Common myeloid progenitor, CD34-positive (primary cell): Measurements from ENCODE around the gene FAM200A.
"Not testable (repeated sequence)": the region's sequence is repeated elsewhere in the genome, so short reads cannot be mapped to it uniquely, and the experiment has no call there.

Experiments used
- CTCF ChIA-PET: fragments of 350-600 bp; sonication (Branson Sonifier 250); formaldehyde crosslinking; loops from one replicate; lab custom pipeline; 2021; ENCODE audit warnings: antibody characterized with exemption; lab: Charles Lee
- POLR2A ChIA-PET: fragments of 350-600 bp; sonication (Branson Sonifier 250); formaldehyde crosslinking; loops from one replicate; lab custom pipeline; 2021; ENCODE audit warnings: antibody characterized with exemption; lab: Charles Lee
- DNase-seq, 3 donors: peaks; one replicate each; pipeline versions ENCODE4 v3.0.0 to v3.0.0-alpha.2; 2013
- H3K27ac ChIP-seq, 2 experiments: 1 replicate in 1 of 2; 2 replicates in 1 of 2; pipeline ENCODE4 v1.7.0; 2013; ENCODE audit warnings: inconsistent platforms in 2 of 2, low read length in 2 of 2, mild to moderate bottlenecking in 2 of 2, low read depth in 1 of 2, moderate library complexity in 1 of 2; ENCODE audit not compliant: severe bottlenecking in 2 of 2, insufficient read depth in 1 of 2, poor library complexity in 1 of 2
- H3K27me3 ChIP-seq, 5 experiments: replicated peaks in 2 of 5; 1 replicate in 3 of 5; 2 replicates in 2 of 5; pipeline versions ENCODE4 v1.6.1 to v1.7.0; 2013; ENCODE audit warnings: low read length in 4 of 5, mild to moderate bottlenecking in 2 of 5, moderate library complexity in 2 of 5, inconsistent platforms in 1 of 5; ENCODE audit not compliant: insufficient read depth in 5 of 5, control insufficient read depth in 4 of 5
- H3K36me3 ChIP-seq, 4 experiments: 1 replicate in 2 of 4; 2 replicates in 2 of 4; pipeline versions ENCODE4 v1.6.1 to v1.7.0; 2013; ENCODE audit warnings: low read length in 3 of 4, control low read depth in 1 of 4, mild to moderate bottlenecking in 1 of 4; ENCODE audit not compliant: control insufficient read depth in 4 of 4, insufficient read depth in 4 of 4
- H3K4me1 ChIP-seq, 4 experiments: 1 replicate in 3 of 4; 2 replicates in 1 of 4; pipeline versions ENCODE4 v1.6.1 to v1.7.1; 2013; ENCODE audit warnings: low read length in 3 of 4, mild to moderate bottlenecking in 3 of 4, control low read depth in 1 of 4, inconsistent platforms in 1 of 4, moderate library complexity in 1 of 4; ENCODE audit not compliant: control insufficient read depth in 4 of 4, insufficient read depth in 4 of 4; ENCODE audit errors: control extremely low read depth in 1 of 4
- H3K4me3 ChIP-seq, 7 experiments: 1 replicate in 4 of 7; 2 replicates in 3 of 7; pipeline versions ENCODE4 v1.5.1 to v1.7.0; 2013; ENCODE audit warnings: mild to moderate bottlenecking in 7 of 7, low read length in 6 of 7, moderate library complexity in 6 of 7, inconsistent platforms in 2 of 7, low read depth in 2 of 7, control low read depth in 1 of 7; ENCODE audit not compliant: insufficient read depth in 4 of 7, control insufficient read depth in 1 of 7; ENCODE audit errors: extremely low read depth in 1 of 7
- H3K9me3 ChIP-seq, 5 experiments: 1 replicate in 4 of 5; 2 replicates in 1 of 5; pipeline versions ENCODE4 v1.6.1 to v1.7.1; 2013; ENCODE audit warnings: low read length in 4 of 5, mild to moderate bottlenecking in 2 of 5, inconsistent platforms in 1 of 5, low read depth in 1 of 5, moderate library complexity in 1 of 5; ENCODE audit not compliant: control insufficient read depth in 4 of 5, insufficient read depth in 2 of 5; ENCODE audit errors: control extremely low read depth in 1 of 5
- WGBS: methylation state at CpG from one replicate; pipeline ENCODE4 v1.1.5; 2013; ENCODE audit not compliant: insufficient coverage; 5-methylcytosine and 5-hydroxymethylcytosine counted together

Gene FAM200A

GRCh38 chr7:99580778-99581332 lies 28.9 kb upstream of the FAM200A start:
- ChIA-PET CTCF (interaction anchor here (0.7 to 1.8 kb wide), 9 partner anchors 10 to 408 kb away, joined by 3 to 9 read pairs (median 3); partner anchors contain the start of genes ZNF655 and ZSCAN25), POLR2A (interaction anchor here (1.2 kb wide), 1 partner anchor 22 kb away, joined by 3 read pairs; no protein-coding TSS in a partner anchor)
- not testable (repeated sequence) for H3K27ac ChIP-seq, H3K27me3 ChIP-seq, H3K9me3 ChIP-seq, H3K36me3 ChIP-seq, DNase-seq
- 0% methylated on average over 1 of the region's 4 CpGs for WGBS
- peaks cover 2 to 16% (median 11%) of the 10 kb centered on the region in 4 experiments for H3K4me1 ChIP-seq
- peak overlapping the region; percentile 10 to 84 (median 76) for H3K4me3 ChIP-seq

- Histone ChIP-seq H3K27ac (no peak overlapping the region), H3K36me3 (no peaks in the 10 kb centered on the region), H3K4me3 (peak overlapping the region; percentile 10 to 84 (median 76)), H3K4me1 (peaks cover 2 to 16% (median 11%) of the 10 kb centered on the region in 4 experiments), H3K9me3 (no peaks in the 10 kb centered on the region), H3K27me3 (peaks cover 0 to 7% (median 4%) of the 10 kb centered on the region in 5 experiments)
- under 1% methylated on average over 46 of the region's 54 CpGs for WGBS
- peak; percentile 65 to 81 (median 78) for DNase-seq
- ChIA-PET POLR2A (interaction anchor here (1.2 kb wide), 1 partner anchor 21 kb away, joined by 3 read pairs; no protein-coding TSS in a partner anchor), CTCF (interaction anchor here (0.7 to 1.8 kb wide), 9 partner anchors 10 to 409 kb away, joined by 3 to 9 read pairs (median 3); partner anchors contain the start of genes ZNF655 and ZSCAN25)
These were observed 28.3 kb upstream of the FAM200A start for GRCh38 chr7:99579956-99580777.

DNA sequence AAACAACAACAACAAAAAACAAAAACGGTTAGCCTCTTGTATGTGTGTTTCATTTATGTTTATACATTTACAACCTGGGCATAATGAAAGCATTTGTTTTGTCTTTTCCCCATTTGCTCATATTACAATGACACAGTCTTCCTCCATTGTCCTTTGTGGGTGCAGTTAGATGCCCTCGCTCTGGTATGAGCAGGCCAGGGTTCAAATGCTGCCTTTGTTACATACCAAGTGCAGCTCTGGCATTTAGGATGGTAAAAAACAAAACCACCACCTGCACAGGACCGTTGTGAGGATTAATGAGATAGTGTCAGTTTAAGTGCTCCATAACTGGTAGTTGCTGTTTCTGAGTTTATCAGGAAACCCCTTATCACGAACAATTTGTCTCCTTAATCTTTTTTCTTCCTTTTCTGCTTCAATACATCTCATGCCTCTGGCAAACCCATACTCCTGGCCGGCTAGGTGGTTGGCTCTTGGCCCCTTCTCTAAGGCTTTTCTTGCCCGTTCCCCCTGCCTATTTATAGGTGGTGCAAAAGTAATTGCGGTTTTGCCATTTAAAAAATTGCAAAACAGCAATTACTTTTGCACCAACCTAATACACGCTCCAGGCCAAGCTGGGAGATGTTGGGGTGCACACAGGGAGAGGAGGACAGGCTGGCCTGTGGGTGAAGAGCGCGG lies 27.5 kb upstream of the FAM200A start:
- H3K4me1 ChIP-seq: peaks cover 2 to 16% (median 11%) of the 10 kb centered on the region in 4 experiments
- H3K27me3 ChIP-seq: peaks cover 0 to 7% (median 3%) of the 10 kb centered on the region in 5 experiments
- H3K9me3 ChIP-seq: no peaks in the 10 kb centered on the region
- ChIA-PET POLR2A (interaction anchor here (0.5 to 1.2 kb wide), 2 partner anchors 20 to 89 kb away, joined by 3 read pairs; no protein-coding TSS in a partner anchor), CTCF (interaction anchor here (0.8 to 1.8 kb wide), 4 partner anchors 9 to 53 kb away, joined by 3 to 9 read pairs (median 4); no protein-coding TSS in a partner anchor)
- H3K36me3 ChIP-seq: peaks cover 0 to 2% (median 0%) of the 10 kb centered on the region in 4 experiments
- 55% methylated on average over 5 of the region's 10 CpGs for WGBS
- H3K4me3 ChIP-seq: peak overlapping the region in 6 of 7 experiments; percentile 54 to 84 (median 77)
- H3K27ac ChIP-seq: no peak overlapping the region
- DNase-seq: peak in 1 of 3 donors; percentile 19

DNA sequence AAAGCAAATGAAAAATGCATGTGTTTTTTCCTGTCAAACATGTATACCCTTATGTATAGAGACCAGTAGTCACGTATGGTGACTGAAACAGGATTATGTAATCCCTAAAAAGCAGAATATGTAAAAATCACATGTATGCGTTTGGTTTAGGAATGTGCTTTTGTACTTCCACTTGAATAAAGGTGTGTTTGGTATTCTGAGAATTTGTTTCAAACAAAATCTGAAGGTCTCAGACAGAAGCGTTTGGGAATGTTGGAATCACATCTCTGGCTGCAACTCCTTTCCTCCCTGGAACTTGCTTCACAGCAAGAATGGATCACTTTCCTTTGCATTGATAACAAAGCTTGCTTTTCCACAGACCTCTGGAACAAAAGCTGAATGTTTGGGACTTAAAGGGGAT lies 24.3 kb upstream of the FAM200A start:
- CTCF ChIA-PET: interaction anchor here (1.7 to 2.1 kb wide), 2 partner anchors 18 to 51 kb away, joined by 6 to 7 read pairs; partner anchors contain the start of gene ZNF655
- Histone ChIP-seq H3K9me3 (no peaks in the 10 kb centered on the region), H3K27me3 (peaks cover 0 to 2% (median 0%) of the 10 kb centered on the region in 5 experiments), H3K4me1 (peaks cover 2 to 16% (median 11%) of the 10 kb centered on the region in 4 experiments), H3K4me3 (no peak overlapping the region), H3K36me3 (peaks cover 4 to 27% (median 16%) of the 10 kb centered on the region in 4 experiments), H3K27ac (no peak overlapping the region)
- no peak for DNase-seq
- 100% methylated on average over 2 of the region's 3 CpGs for WGBS
- POLR2A ChIA-PET: no interaction called here

- peaks cover 5 to 43% (median 28%) of the 10 kb centered on the region in 4 experiments for H3K36me3 ChIP-seq
- no peaks in the 10 kb centered on the region for H3K27me3 ChIP-seq
- H3K27ac ChIP-seq: no peak overlapping the region
- no peak overlapping the region for H3K4me3 ChIP-seq
- H3K9me3 ChIP-seq: no peaks in the 10 kb centered on the region
- WGBS: no CpG with 5 or more reads among the region's 1 CpG
- ChIA-PET CTCF (interaction anchor here (1.5 kb wide), 1 partner anchor 15 kb away, joined by 6 read pairs; the partner anchor contains the start of gene ZNF655), POLR2A (interaction anchor here (0.8 to 1.1 kb wide), 2 partner anchors 15 to 337 kb away, joined by 3 to 4 read pairs; partner anchors contain the start of gene ZNF655)
- no peaks in the 10 kb centered on the region for H3K4me1 ChIP-seq
- DNase-seq: no peak
These were observed 21.3 kb upstream of the FAM200A start for GRCh38 chr7:99573257-99573656.

- 96% methylated on average over 3 of the region's 3 CpGs for WGBS
- peaks cover 5 to 43% (median 29%) of the 10 kb centered on the region in 4 experiments for H3K36me3 ChIP-seq
- no peak overlapping the region for H3K27ac ChIP-seq
- DNase-seq: no peak
- POLR2A ChIA-PET: no interaction called here
- no peaks in the 10 kb centered on the region for H3K9me3 ChIP-seq
- H3K4me1 ChIP-seq: no peaks in the 10 kb centered on the region
- CTCF ChIA-PET: interaction anchor here (1.0 to 1.5 kb wide), 2 partner anchors 13 to 46 kb away, joined by 4 to 6 read pairs; partner anchors contain the start of gene ZNF655
- H3K4me3 ChIP-seq: no peak overlapping the region
- no peaks in the 10 kb centered on the region for H3K27me3 ChIP-seq
These were observed 19.9 kb upstream of the FAM200A start for GRCh38 chr7:99571768-99572167.
